Tibial nerve (tissue), 3 donors: ENCODE measurements around the gene LHFPL3.

Experiments used
- CTCF ChIP-seq, 5 experiments: fragments of 200-600 bp in 3 of 5; fragments of 450-650 bp in 2 of 5; sonication (generic) in 3 of 5; IDR thresholded peaks; one replicate each; pipeline ENCODE4 v1.5.1; 2016 to 2019; ENCODE audit warnings: antibody characterized with exemption in 5 of 5, mild to moderate bottlenecking in 3 of 5, moderate library complexity in 2 of 5
- POLR2A ChIP-seq, 2 donors: fragments of 450-650 bp; IDR thresholded peaks; one replicate each; pipeline ENCODE4 v1.6.1; 2017; ENCODE audit warnings: antibody characterized with exemption in 2 of 2, mild to moderate bottlenecking in 2 of 2, moderate library complexity in 2 of 2

- no peak for TF ChIP-seq POLR2A (IDR thresholded peaks at IDR 0.05)
- TF ChIP-seq CTCF (IDR thresholded peaks at IDR 0.05): no peak
Measured at GRCh38 chr7:104903044-104903443, 574.6 kb downstream of the LHFPL3 start.
